Motor neuron (in vitro differentiated cells): ENCODE measurements around the gene TMEM62. TPM values are rescaled to one million over a fixed set of nuclear protein-coding genes. Genes with fewer than 3 reads are reported as not detected.
A peak's percentile ranks its signal among the peaks of the same experiment; 100 is the strongest.
"Not testable (repeated sequence)": the region's sequence is repeated elsewhere in the genome, so short reads cannot be mapped to it uniquely, and the experiment has no call there.

Experiments
- ATAC-seq, 8 experiments: fragments of 200-7000 bp; cut with Tn5 transposase; replicated peaks in 6 of 8; 2 replicates each; pipeline ENCODE4 v1.8.0; 2021; ENCODE audit warnings: mild to moderate bottlenecking in 8 of 8, moderate library complexity in 8 of 8
- H3K27ac ChIP-seq, 2 donors: fragments of 250-450 bp; sonication (Bioruptor Pico); 2 replicates each; pipeline ENCODE4 v1.9.0; 2021; ENCODE audit warnings: antibody characterized with exemption in 2 of 2, mild to moderate bottlenecking in 2 of 2, moderate library complexity in 1 of 2
- H3K4me1 ChIP-seq, 2 donors: fragments of 250-450 bp; sonication (Bioruptor Pico); replicated peaks in 1 of 2; 2 replicates each; pipeline ENCODE4 v1.6.1; 2021; ENCODE audit warnings: antibody characterized with exemption in 2 of 2, mild to moderate bottlenecking in 2 of 2, moderate library complexity in 1 of 2
- H3K4me3 ChIP-seq, 5 donors: fragments of 250-450 bp; sonication (Bioruptor Pico); 2 replicates each; pipeline ENCODE4 v1.9.0; 2021; ENCODE audit warnings: antibody characterized with exemption in 5 of 5, mild to moderate bottlenecking in 5 of 5, moderate library complexity in 4 of 5
- WGBS, 10 experiments: fragments of 450-650 bp; shearing (Covaris generic); methylation state at CpG; one replicate each; pipeline ENCODE4 v1.0.0; 2022; 5-methylcytosine and 5-hydroxymethylcytosine counted together
- in situ Hi-C, 9 experiments: fragments of 400-800 bp; cut with MboI; loops; one replicate each; pipeline ENCODE4 v1.15.0; 2021; ENCODE audit warnings: low sequenced_read_pairs in 9 of 9, low pct_unique_long_range_greater_than_20kb in 2 of 9; ENCODE audit not compliant: unreplicated experiment in 9 of 9
- total RNA-seq, 8 experiments: library from RNA; unstranded; fragments of 300-600 nt; gene quantifications; 2 replicates each; pipeline versions ENCODE4 v1.2.3 to v1.2.4, GENCODE V29; 2022

Gene TMEM62
- total RNA-seq, 8 experiments from 2014 or later, result 7.3 to 14.8 (median 9.6) TPM

DNA sequence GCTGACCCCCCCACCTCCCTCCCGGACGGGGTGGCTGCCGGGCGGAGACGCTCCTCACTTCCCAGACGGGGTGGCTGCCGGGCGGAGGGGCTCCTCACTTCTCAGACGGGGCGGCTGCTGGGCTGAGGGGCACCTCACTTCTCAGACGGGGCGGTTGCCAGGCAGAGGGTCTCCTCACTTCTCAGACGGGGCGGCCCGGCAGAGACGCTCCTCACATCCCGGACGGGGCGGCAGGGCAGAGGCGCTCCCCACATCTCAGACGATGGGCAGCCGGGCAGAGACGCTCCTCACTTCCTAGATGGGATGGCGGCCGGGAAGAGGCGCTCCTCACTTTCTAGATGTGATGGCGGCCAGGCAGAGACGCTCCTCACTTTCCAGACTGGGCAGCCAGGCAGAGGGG is 33.9 kb downstream of the TMEM62 start:
- in situ Hi-C loops, ATAC-seq: not testable (repeated sequence)

DNA sequence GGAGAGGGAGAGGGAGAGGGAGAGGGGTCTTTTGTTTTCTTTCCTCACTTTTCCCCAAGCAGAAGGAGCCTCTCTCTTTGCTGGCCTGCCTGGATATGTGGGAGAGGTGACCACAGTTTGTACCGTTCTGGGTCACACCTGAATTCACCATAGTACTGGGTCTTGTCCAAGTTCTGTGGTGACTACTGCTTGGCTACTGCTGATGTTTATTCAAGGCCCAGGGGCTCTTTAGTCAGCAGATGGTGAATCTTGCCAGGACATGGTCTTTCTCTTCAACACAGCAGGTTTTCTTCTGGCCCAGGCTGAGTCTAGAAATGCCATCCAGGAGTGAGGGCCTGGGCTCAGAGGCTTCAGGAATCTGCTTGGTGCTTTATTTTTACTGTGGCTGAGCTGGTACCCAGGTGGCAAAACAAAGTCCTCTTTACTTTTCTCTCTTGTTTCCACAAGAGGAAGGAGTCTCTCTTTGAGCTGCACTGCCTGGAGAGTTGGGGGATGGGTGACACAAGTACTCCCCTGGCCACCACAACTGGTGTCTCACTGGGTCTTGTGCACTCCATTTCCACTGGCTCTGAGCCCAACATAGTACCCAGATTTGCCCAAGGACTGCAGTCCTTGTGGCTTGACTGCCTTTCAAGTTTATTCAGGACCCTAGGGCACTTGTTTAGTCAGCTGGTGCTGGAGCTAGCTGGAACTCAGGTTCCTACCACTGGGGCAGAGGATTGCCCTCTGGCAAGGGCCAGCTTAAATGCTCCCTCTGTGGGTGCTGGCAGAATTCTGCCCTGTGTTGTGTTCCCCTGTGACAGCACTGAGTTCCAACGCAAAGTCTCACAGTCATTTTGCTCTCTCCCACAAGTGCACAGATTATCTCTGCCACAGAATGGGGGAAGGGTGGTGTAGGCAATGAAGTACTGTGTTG is 35.1 kb downstream of the TMEM62 start:
- ATAC-seq, result peak in 2 of 8 experiments; percentile 38 to 44
- in situ Hi-C loops, result no loop called here
- H3K4me1 ChIP-seq, result no peaks in the 10 kb centered on the region
- 40 to 100% (median 100%) methylated on average over 1 to 2 of the region's 2 CpGs; no CpG with 5 or more reads in 7 of the 10 experiments for WGBS, 10 experiments
- H3K4me3 ChIP-seq, result no peak overlapping the region
- H3K27ac ChIP-seq, result no peak overlapping the region

More for the DNA sequence above, 33.9 kb downstream of the TMEM62 start:
- H3K4me3 ChIP-seq, H3K27ac ChIP-seq, H3K4me1 ChIP-seq: not testable (repeated sequence)
- WGBS, 10 experiments, result no CpG with 5 or more reads among the region's 28 CpGs

GRCh38 chr15:43169888-43170287 is 36.5 kb downstream of the TMEM62 start:
- in situ Hi-C loops, result no loop called here
- Histone ChIP-seq H3K4me3 (no peak overlapping the region), H3K4me1 (no peaks in the 10 kb centered on the region), H3K27ac (no peak overlapping the region)
- 76 to 96% (median 93%) methylated on average over 2 to 4 of the region's 4 CpGs; no CpG with 5 or more reads in 1 of the 10 experiments for whole genome bisulfite sequencing, 10 experiments
- no peak for ATAC-seq

DNA sequence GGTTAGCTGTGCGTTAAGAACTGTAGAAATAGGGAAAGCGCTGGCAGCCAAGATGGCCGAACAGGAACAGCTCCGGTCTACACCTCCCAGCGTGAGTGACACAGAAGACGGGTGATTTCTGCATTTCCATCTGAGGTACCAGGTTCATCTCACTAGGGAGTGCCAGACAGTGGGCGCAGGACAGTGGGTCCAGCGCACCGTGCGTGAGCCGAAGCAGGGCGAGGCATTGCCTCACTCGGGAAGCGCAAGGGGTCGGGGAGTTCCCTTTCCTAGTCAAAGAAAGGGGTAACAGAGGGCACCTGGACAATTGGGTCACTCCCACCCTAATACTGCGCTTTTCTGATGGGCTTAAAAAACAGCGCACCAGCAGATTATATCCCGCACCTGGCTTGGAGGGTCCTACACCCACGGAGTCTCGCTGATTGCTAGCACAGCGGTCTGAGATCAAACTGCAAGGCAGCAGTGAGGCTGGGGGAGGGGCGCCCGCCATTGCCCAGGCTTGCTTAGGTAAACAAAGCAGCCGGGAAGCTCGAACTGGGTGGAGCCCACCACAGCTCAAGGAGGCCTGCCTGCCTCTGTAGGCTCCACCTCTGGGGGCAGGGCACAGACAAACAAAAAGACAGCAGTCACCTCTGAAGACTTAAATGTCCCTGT is 42.4 kb downstream of the TMEM62 start:
- 94 to 100% (median 100%) methylated on average over 1 to 15 of the region's 25 CpGs; no CpG with 5 or more reads in 4 of the 10 experiments for WGBS, 10 experiments
- ATAC-seq, H3K4me3 ChIP-seq, H3K27ac ChIP-seq, H3K4me1 ChIP-seq: not testable (repeated sequence)
- in situ Hi-C loops, result loop anchor here in 2 of 9 experiments (25.0 kb wide), 1 partner anchor 112 kb away; no protein-coding TSS in a partner anchor

DNA sequence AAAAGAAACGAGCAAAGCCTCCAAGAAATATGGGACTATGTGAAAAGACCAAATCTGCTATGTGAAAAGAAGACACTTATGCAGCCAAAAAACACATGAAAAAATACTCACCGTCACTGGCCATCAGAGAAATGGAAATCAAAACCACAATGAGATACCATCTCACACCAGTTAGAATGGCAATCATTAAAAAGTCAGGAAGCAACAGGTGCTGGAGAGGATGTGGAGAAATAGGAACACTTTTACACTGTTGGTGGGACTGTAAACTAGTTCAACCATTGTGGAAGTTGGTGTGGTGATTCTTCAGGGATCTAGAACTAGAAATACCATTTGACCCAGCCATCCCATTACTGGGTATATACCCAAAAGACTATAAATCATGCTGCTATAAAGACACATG is 43.8 kb downstream of the TMEM62 start:
- H3K4me3 ChIP-seq, ATAC-seq, H3K4me1 ChIP-seq, H3K27ac ChIP-seq: not testable (repeated sequence)
- in situ Hi-C loops, result loop anchor here in 2 of 9 experiments (25.0 kb wide), 1 partner anchor 110 kb away; no protein-coding TSS in a partner anchor
- 100% methylated on average over 1 of the region's 2 CpGs; no CpG with 5 or more reads in 8 of the 10 experiments for WGBS, 10 experiments

DNA sequence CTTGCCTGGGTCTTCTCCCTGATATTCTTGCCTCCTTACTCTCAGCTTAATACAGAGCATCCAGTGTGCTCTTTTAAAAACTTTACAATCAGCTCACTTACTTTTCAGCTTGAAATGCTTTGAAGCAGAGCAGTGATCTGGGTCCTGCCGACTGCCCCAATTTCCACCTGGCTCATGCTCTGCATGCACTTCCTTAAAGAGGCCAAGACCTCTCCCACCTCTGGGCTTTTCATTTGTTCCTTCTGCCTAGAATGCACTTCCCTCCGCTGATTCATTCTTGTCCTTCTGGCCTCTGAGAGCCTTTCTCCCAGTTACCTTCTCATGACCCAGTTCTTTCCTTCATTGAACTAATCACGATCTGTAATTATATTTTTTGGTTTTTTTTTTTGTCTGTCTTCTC is 49.9 kb downstream of the TMEM62 start:
- in situ Hi-C loops, result loop anchor here in 2 of 9 experiments (25.0 kb wide), 1 partner anchor 104 kb away; no protein-coding TSS in a partner anchor
- Histone ChIP-seq H3K27ac (no peak overlapping the region), H3K4me3 (no peak overlapping the region), H3K4me1 (peaks cover 0 to 10% of the 10 kb centered on the region in 2 donors)
- WGBS, 10 experiments, result 53 to 100% (median 76%) methylated on average over 1 to 3 of the region's 3 CpGs; no CpG with 5 or more reads in 1 of the 10 experiments
- no peak for ATAC-seq

- no peak for ATAC-seq
- in situ Hi-C loops, result loop anchor here in 2 of 9 experiments (25.0 kb wide), 1 partner anchor 103 kb away; no protein-coding TSS in a partner anchor
- Histone ChIP-seq H3K27ac (peak overlapping the region; percentile 3 to 13), H3K4me3 (peak overlapping the region; percentile 46 to 67 (median 58)), H3K4me1 (peaks cover 0 to 10% of the 10 kb centered on the region in 2 donors)
- 43 to 100% (median 75%) methylated on average over 1 to 8 of the region's 9 CpGs for WGBS, 10 experiments
Measured at GRCh38 chr15:43184407-43185124, 51.2 kb downstream of the TMEM62 start.

DNA sequence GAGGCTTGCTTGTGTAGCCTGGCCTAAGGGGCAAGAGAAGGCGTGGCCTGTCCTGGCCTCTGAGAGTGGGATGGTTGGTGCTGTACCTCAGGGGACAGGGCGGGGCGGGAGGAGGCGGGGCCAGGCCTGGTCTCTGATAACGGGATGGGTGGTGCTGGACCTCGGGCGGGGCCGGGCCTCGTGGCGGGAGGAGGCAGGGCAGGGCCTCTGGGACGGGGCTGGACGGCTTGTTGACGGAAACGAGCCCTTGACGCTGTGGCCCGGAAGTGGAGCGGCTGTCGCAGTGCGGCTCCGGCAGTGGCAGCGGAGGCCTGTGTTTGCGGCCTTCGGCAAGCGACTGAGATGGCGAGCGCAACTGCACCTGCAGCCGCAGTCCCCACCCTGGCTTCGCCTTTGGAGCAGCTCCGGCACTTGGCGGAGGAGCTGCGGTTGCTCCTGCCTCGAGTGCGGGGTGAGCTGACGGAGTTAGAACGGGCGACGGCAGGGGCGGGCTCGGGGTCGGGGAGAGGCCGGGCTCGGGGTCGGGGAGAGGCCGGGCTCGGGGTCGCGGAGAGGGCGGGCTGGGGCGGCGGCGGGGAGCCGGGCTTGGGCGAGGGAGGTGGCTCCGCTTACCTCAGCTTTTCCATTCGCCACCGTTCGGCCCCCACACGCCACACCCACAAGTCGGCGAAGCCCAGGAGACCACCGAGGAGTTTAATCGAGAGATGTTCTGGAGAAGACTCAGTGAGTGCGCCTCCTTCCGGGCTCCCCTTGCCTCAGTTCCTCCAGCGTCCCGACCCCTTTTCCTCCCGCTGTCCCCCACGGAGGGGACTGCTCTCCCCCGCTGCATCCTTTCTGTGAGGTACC is 52.0 kb downstream of the TMEM62 start, which contains the start of gene CCNDBP1:
CCNDBP1 (plus strand) TSS at position 247 of the 846 bp plus-strand sequence; CDS start at position 343, 96 bp downstream.
- H3K4me3 ChIP-seq, result peak within 1 kb of the TSS; percentile 46 to 67 (median 58)
- WGBS, 10 experiments, result 0 to 4% methylated on average over 4 to 11 of the region's 69 CpGs; no CpG with 5 or more reads in 8 of the 10 experiments
- peak; percentile 92 to 97 (median 95) for ATAC-seq
- H3K27ac ChIP-seq, result peak within 1 kb of the TSS; percentile 45 to 87
- peaks cover 0 to 10% of the 10 kb centered on the region in 2 donors for H3K4me1 ChIP-seq
- in situ Hi-C loops, result loop anchor here in 2 of 9 experiments (25.0 kb wide), 1 partner anchor 102 kb away; no protein-coding TSS in a partner anchor

GRCh38 chr15:43186003-43186353 is 52.6 kb downstream of the TMEM62 start:
- Histone ChIP-seq H3K27ac (peak overlapping the region in 1 of 2 donors; percentile 87), H3K4me3 (peak overlapping the region; percentile 46 to 67 (median 58)), H3K4me1 (peaks cover 0 to 10% of the 10 kb centered on the region in 2 donors)
- ATAC-seq, result peak in 6 of 8 experiments; percentile 3 to 8 (median 5)
- in situ Hi-C loops, result loop anchor here in 2 of 9 experiments (25.0 kb wide), 1 partner anchor 101 kb away; no protein-coding TSS in a partner anchor
- 0 to 41% (median 4%) methylated on average over 1 to 6 of the region's 13 CpGs for WGBS, 10 experiments

DNA sequence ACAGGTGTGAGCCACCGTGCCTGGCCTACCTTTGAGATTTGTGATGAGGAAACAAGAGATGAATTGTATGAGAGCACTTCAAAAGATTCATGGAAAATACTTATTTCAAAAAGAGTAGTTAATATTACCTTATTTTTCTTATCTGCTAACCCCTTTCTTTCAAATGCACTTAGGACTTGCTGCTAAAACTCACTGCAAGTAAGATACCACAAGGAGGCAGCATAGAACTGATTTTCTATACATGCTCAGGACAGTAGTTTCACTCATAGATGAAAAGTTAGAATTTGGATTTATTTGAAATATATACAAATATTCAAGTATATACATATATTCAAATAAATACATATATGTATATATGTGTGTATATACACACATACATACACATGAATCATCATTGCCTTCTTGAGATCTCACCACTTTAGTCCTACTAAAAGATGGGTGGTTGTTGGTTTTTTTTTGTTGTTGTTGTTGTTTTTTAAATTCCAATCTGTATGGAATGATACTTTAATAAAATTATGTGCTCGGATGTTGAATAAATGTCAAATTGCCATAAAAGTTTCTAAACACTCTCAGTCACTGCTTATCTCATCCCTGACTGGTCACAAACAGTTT is 54.3 kb downstream of the TMEM62 start:
- Histone ChIP-seq H3K4me3 (no peak overlapping the region), H3K27ac (no peak overlapping the region), H3K4me1 (peaks cover 0 to 10% of the 10 kb centered on the region in 2 donors)
- 13 to 67% (median 50%) methylated on average over 1 to 2 of the region's 2 CpGs; no CpG with 5 or more reads in 4 of the 10 experiments for WGBS, 10 experiments
- in situ Hi-C loops, result loop anchor here in 2 of 9 experiments (25.0 kb wide), 1 partner anchor 100 kb away; no protein-coding TSS in a partner anchor
- ATAC-seq, result peak in 1 of 8 experiments; percentile 4

DNA sequence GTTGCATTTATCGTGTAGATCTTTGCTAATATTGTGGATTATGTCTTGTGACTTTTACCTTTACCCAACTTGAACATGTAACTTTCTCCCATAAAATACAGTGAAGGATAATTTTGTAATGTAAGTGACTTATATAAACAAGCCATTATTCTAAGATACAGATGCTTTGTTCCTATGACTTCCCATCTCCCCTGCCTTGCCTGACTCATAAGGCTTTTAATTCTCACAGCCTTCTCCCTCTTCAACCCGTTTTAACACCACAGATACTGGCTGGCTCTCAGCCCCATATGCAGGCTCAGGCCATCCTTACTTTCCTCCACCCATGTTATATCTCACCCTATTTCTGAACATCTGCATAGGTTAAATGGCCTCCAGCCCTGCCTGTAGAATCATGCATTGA is 55.9 kb downstream of the TMEM62 start:
- WGBS, 10 experiments, result 55 to 96% (median 75%) methylated on average over 1 to 2 of the region's 2 CpGs; no CpG with 5 or more reads in 2 of the 10 experiments
- in situ Hi-C loops, result loop anchor here in 2 of 9 experiments (25.0 kb wide), 1 partner anchor 98 kb away; no protein-coding TSS in a partner anchor
- ATAC-seq, result no peak

More for the DNA sequence above, 55.9 kb downstream of the TMEM62 start:
- Histone ChIP-seq H3K4me3 (no peak overlapping the region), H3K4me1 (peaks cover 0 to 10% of the 10 kb centered on the region in 2 donors), H3K27ac (no peak overlapping the region)
